Activated naive CD4-positive, alpha-beta T cell treated with anti-CD3 and anti-CD28 coated beads, Interleukin-2, amount 50 U/mL, for 16 hours (primary cell): ENCODE data around the gene PTPN11.
A peak's percentile ranks its signal among the peaks of the same experiment; 100 is the strongest.
"Not testable (repeated sequence)": the region's sequence is repeated elsewhere in the genome, so short reads cannot be mapped to it uniquely, and the experiment has no call there.

Experiments used
- DNase-seq: peaks from one replicate; pipeline ENCODE4 v3.0.0-alpha.2; 2020

Gene PTPN11

GRCh38 chr12:112418608-112419296 lies at the start of gene PTPN11:
Gene PTPN11, plus strand, starts transcription at chr12:112418947. Its CDS starts 165 bp downstream, at chr12:112419112.
- DNase-seq, result peak; percentile 90

DNA sequence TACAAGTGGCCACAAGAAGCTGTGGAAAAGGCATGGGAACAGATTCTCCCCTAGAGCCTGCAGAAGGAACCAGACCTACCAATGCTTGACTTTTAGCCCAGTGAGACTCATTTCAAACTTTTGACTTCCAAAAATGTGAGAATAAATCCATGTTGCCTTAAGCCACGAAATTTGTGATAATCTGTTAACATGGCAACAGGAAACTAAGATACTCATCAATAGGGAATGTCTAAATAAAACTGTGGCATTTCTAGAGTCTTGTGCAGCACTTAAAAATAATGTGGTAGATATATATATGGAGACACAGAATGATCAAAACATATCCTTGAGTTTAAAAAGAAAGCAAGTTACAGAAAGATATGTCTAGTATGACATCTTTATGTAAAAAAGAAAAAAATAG lies 48.5 kb upstream of the PTPN11 start:
- no peak for DNase-seq

- no peak for DNase-seq
These were observed 47.8 kb upstream of the PTPN11 start for GRCh38 chr12:112370868-112371510.

GRCh38 chr12:112374166-112374740 lies 44.5 kb upstream of the PTPN11 start:
- no peak for DNase-seq

DNA sequence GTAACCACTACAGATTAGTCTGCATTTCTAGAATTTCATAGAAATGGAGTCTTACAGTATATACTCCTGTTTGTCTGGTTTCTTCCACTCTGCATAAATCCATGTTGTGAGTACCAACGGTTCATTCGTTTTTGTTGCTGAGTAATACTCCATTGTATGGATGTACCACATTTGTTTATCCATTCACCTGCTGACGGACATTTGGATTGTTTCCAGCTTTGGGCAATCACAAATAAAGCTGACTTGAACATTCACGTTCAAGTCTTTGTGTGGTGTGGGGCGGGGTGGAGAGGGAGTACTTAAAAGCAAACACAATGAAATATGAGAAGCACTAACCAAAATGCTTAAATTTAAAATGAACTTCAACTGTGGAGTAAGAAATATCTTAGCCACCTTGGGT lies 43.6 kb upstream of the PTPN11 start:
- no peak for DNase-seq

DNA sequence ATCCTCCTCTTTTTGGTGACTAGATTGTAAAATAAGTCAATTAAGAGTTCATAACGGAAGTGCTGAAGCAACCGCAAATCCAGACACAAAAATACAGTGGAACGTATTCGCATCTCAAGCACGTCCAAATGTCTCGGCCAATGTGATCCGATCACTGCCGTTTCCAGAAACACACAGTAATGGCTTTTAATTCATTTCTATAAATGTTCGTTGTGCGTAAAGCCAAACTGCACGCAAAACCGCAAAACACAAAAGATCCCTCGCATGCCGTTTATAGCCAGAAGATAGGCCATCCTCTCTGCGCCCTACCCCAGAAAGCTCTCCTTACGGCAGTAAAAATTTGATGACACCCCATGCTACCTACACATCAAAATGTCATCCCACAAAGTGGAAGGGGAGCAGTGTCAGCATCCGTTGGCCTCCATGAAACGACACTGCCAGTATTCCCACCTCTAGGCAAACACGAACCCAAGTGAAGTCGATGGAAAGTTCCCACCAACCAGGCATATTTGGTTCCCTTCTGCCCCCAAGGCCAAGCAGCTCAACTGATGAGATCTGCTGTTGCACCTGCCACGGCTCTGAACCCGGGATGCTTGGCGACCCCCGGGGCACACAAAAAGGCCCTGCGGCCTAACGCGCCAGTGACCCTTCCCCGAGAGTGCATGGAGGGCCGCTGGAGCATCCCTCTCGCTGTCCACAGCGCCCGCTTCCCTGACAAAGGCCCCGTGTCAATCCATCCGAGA lies 37.9 kb upstream of the PTPN11 start:
- DNase-seq, result no peak

DNA sequence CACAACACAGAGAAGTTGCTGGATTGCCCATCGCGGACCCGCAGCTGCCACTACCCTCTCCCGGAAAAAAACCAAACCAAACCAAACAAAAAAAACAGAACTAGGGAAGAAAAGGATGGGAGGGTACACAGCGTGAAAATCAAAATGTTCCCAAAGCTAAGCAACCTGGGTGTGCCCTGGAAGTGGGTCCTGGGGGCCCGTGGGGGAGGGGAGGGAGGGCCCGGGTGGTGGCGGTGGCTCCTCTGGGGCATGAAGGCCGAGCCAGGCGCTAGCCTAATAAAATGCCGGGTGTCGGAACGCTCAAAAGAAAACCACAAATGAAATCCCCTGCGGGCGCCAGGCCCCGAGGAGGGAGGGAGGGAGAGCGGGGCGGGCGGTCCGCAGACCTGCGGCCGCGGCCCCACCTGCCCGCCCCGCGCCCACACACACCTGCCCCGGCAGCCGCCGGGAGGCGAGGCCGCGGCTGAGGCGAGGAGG lies 37.3 kb upstream of the PTPN11 start:
- peak; percentile 24 for DNase-seq

DNA sequence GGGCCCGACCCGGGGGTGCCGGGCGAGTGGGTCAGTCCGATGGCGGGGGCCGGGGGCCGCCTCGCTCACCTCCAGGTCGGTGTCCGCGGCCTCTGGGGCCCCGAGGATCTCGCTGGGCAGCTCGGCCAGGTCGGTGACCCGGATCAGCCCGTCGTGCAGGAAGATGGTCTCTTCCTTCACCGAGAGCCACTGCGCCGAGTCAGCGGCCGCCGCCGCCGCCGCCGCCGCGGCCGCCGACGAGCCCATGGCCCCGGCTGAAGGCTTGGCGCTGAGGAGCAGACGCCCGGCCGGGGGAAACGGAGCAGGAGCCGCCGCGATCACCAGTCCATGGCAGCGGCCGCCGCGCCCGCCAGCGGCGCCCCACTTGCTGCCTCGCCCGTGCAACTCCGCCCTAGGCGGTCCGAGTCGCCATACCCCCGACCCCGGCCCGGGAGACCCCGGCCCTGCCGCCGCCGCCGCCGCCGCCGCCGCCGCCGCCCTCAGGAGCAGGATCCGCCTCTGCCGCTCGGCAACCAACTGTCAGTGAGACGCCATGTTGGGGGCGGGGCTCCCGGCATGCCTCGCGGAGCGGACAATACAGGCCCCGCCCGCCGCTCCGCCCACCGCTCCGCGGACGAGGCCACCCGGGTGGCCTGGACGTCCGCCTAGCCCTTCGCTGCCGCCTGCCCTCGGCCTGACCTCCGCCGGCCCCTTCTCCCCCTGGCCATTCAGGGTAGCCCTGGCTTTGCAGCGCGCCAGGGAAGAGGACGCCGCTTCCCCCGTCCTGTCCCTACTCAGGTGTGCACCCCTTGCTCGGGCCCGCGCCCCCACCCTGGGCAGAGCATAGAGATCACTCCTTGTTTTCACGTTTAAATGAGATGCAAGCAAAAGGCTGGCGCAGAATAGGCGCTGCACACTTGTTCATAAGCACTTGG lies 36.6 kb upstream of the PTPN11 start, which contains the start of gene HECTD4:
Gene HECTD4, minus strand, starts transcription at position 549 of the 914 bp plus-strand sequence. Its CDS starts 303 bp downstream, at position 246.
- peak; percentile 97 for DNase-seq

DNA sequence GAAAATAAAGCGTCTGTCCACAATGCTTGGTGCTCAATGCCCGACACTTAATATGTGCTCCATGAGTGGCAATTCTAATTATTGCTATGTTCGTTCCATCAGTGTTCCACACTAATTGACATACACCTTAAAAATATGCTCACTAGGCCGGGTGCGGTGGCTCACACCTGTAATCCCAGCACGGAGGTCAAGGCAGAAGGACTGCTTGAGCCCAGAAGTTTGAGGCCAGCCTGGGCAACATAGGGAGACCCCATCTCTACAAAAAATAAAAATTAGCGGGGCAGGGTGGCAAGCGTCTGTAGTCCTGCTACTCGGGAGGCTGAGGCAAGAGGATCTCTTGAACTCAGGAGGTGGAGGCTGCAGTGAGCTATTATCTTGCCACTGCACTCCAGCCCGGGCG lies 35.9 kb upstream of the PTPN11 start:
- no peak for DNase-seq

GRCh38 chr12:112386726-112387125 lies 32.0 kb upstream of the PTPN11 start:
- no peak for DNase-seq

- DNase-seq, result no peak
These were observed 29.5 kb upstream of the PTPN11 start for GRCh38 chr12:112389228-112389627.

DNA sequence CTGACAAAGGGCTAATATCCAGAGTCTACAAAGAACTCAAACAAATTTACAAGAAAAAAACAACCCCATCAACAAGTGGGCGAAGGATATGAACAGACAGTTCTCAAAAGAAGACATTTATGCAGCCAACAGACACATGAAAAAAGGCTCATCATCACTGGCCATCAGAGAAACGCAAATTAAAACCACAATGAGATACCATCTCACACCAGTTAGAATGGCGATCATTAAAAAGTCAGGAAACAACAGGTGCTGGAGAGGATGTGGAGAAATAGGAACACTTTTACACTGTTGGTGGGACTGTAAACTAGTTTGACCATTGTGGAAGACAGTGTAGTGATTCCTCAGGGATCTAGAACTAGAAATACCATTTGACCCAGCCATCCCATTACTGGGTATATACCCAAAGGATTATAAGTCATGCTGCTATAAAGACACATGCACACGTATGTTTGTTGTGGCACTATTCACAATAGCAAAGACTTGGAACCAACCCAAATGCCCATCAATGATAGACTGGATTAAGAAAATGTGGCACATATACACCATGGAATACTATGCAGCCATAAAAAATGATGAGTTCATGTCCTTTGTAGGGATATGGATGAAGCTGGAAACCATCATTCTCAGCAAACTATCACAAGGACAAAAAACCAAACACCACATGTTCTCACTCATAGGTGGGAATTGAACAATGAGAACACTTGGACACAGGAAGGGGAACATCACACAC lies 28.7 kb upstream of the PTPN11 start:
- not testable (repeated sequence) for DNase-seq

GRCh38 chr12:112393328-112393727 lies 25.4 kb upstream of the PTPN11 start:
- no peak for DNase-seq

DNA sequence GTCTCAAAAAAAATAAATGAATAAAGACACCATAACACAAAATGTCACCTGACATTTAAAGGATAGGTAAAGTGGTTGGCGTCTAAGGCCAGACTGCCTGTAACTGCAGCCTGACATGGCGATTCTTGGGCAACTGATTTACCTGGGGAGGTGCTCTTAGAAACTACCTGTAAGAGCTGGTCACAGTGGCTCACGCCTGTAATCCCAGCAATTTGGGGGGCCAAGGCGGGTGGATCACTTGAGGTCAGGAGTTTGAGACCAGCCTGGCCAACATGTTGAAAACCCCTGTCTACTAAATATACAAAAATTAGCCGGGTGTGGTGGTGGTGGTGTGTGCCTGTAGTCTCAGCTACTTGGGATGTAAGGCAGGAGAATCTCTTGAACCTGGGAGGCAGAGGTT lies 17.7 kb upstream of the PTPN11 start:
- DNase-seq, result no peak

- no peak for DNase-seq
These were observed 16.7 kb upstream of the PTPN11 start for GRCh38 chr12:112401903-112402498.

DNA sequence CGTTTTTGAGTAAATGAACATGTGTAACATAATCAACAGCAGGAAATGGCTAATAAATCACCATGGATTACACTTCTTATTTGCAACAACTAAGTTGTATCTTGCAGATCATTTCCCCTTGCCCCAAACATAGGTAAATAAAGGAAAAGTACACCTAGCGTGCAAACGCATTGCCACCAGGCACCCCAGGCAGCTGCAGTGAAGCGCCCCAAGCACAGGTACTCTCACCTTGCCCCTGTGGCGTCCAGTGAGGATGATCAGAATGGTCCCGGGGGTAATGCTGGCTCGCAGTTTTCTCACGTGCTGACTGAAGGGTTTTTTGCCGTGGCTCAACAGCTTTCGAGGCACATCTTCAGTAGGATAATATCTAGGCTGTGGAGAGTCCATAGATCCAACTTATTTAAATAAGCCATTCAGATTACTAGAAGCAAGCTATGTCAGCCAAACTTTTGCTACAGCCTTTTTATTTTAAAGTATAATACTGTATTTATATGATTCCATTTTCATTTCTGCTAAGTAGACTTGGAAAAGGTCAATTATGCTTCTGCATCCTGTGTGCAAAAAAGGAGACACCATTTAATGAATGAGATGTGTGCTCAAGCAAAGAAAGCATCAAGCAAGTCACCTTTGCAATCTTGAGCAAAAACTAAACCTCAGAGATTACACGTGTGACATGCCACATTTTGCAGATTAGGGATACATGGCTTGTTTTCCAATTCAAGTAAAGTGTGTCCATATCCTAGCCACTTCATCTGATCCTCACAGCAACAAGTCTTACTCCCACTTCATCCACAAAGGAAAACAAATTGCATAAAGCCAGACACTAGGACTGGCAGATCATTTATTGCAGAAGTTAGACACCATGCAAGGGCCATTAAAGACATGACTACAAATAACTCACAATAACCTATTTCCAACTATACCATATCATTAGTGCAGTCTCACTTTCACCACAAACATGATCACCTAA lies 11.9 kb upstream of the PTPN11 start:
- no peak for DNase-seq

GRCh38 chr12:112407683-112408082 lies 11.1 kb upstream of the PTPN11 start:
- not testable (repeated sequence) for DNase-seq

DNA sequence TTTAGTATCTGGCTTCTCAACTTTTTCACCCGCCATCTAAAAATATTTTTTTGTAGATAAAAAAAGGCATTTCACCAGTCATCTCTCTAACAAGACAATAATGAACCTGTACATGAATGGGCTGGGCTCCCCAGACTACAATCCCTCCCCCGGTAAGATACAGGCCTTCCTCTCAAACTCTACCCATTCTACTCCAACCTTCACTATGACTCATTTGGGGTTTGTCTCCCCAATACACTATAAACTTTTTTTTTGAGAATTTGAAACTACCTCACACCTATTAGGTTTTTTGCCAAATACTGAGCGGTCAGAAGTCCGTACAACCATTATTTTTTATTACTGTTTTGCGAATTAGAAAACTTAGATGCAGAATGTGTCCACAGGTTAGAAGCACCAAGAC lies 10.1 kb upstream of the PTPN11 start:
- no peak for DNase-seq

GRCh38 chr12:112409064-112409905 lies 9.5 kb upstream of the PTPN11 start, which contains the start of gene RPL6:
Gene RPL6, minus strand, starts transcription at chr12:112409605. Its CDS starts 949 bp downstream, at chr12:112408656.
- peak; percentile 73 for DNase-seq
